PFSK-1 (cell line): ENCODE measurements around the gene TTC28.

ENCODE experiments used
- POLR2AphosphoS5 ChIP-seq: IDR thresholded peaks from 2 replicates; pipeline ENCODE4 v1.6.1; 2012; ENCODE audit warnings: low read depth, mild to moderate bottlenecking, control low read depth, low read length, moderate library complexity
- SIN3A ChIP-seq: IDR thresholded peaks from 2 replicates; pipeline ENCODE4 v1.6.1; 2012; ENCODE audit warnings: mild to moderate bottlenecking, low read length, moderate library complexity, borderline replicate concordance; ENCODE audit not compliant: insufficient read depth
- TAF1 ChIP-seq: IDR thresholded peaks from 2 replicates; pipeline ENCODE4 v1.6.1; 2012; ENCODE audit warnings: low read length, control low read depth, borderline replicate concordance; ENCODE audit not compliant: insufficient read depth

DNA sequence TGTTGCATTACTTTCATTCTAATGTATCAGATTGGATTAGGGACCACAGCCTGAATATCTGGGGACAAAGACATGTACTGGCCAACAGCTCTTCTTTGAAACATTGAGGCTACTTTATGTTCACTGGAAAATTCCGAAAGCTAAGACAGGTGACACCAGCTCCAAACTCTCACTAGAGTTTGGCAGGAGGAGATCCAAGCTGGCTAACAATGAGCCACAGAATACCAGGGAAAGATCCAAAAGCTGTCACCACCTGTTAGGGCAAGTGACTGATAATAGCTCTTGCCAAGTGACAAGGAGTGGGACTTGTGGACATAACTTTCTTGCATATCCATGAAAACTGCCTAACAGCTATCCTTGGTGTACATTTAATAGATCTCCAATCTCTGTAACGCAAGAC, 333.3 kb downstream of the TTC28 start:
- TF ChIP-seq TAF1 = no peak
- TF ChIP-seq POLR2AphosphoS5 = no peak
- no peak for TF ChIP-seq SIN3A
